SK-N-SH (cell line): ENCODE results near the gene ZSCAN16. TPM values are rescaled to one million over a fixed set of nuclear protein-coding genes. Genes with fewer than 3 reads are reported as not detected.

Experiments
- CTCF ChIA-PET: fragments of 300-600, 350-600 bp; formaldehyde crosslinking; extraction: SDS; loops from one replicate; lab custom pipeline; 2021; lab: Yijun Ruan, JAX
- POLR2A ChIA-PET: fragments of 350-600 bp; sonication (Branson Sonifier 250); formaldehyde crosslinking; extraction: SDS; loops from one replicate; lab custom pipeline; 2020; ENCODE audit warnings: antibody characterized with exemption, inconsistent platforms; lab: Yijun Ruan, JAX
- DNase-seq: peaks from one replicate; pipeline ENCODE4 v3.0.0; 2012
- H2AFZ ChIP-seq: fragments of 200-600 bp; sonication (generic); 2 replicates; pipeline ENCODE4 v1.8.1; 2016; ENCODE audit warnings: antibody characterized with exemption, mild to moderate bottlenecking, low read depth
- H3F3A ChIP-seq: fragments of 200-600 bp; sonication (generic); replicated peaks from 2 replicates; pipeline ENCODE3; 2016; ENCODE audit warnings: antibody characterized with exemption, mild to moderate bottlenecking; ENCODE audit not compliant: insufficient read depth
- H3K27ac ChIP-seq, 2 experiments: fragments of 200-500 bp in 1 of 2; fragments of 200-600 bp in 1 of 2; sonication (Bioruptor generic) in 1 of 2; sonication (generic), shearing (Covaris generic) in 1 of 2; 2 replicates each; pipeline versions ENCODE4 v1.5.1 to v1.6.1; 2014 to 2016; ENCODE audit warnings: low read depth in 2 of 2, inconsistent platforms in 1 of 2, low read length in 1 of 2, mild to moderate bottlenecking in 1 of 2, mixed read lengths in 1 of 2
- H3K27me3 ChIP-seq: fragments of 200-600 bp; sonication (generic), shearing (Covaris generic); 2 replicates; pipeline ENCODE4 v1.6.1; 2016; ENCODE audit warnings: mixed run types; ENCODE audit not compliant: insufficient read depth
- H3K36me3 ChIP-seq, 2 experiments: fragments of 200-500 bp in 1 of 2; fragments of 200-600 bp in 1 of 2; sonication (Bioruptor generic) in 1 of 2; sonication (generic) in 1 of 2; replicated peaks in 1 of 2; 2 replicates each; pipeline versions ENCODE3 to v1.5.1; 2014 to 2016; ENCODE audit warnings: low read length in 1 of 2, mild to moderate bottlenecking in 1 of 2; ENCODE audit not compliant: insufficient read depth in 2 of 2, control insufficient read depth in 1 of 2
- H3K4me1 ChIP-seq, 2 experiments: fragments of 200-500 bp in 1 of 2; fragments of 200-600 bp in 1 of 2; sonication (Bioruptor generic) in 1 of 2; sonication (generic), shearing (Covaris generic) in 1 of 2; 2 replicates each; pipeline versions ENCODE4 v1.5.1 to v1.6.1; 2014 to 2016; ENCODE audit warnings: low read depth in 1 of 2, low read length in 1 of 2, mixed run types in 1 of 2; ENCODE audit not compliant: insufficient read depth in 2 of 2, control insufficient read depth in 1 of 2
- H3K4me2 ChIP-seq: fragments of 200-600 bp; sonication (generic), shearing (Covaris generic); 2 replicates; pipeline ENCODE4 v1.6.1; 2017; ENCODE audit warnings: mixed run types
- H3K4me3 ChIP-seq, 2 experiments: fragments of 200-500 bp in 1 of 2; fragments of 200-600 bp in 1 of 2; sonication (Bioruptor generic) in 1 of 2; sonication (generic), shearing (Covaris generic) in 1 of 2; 2 replicates each; pipeline versions ENCODE4 v1.5.1 to v1.8.1; 2014 to 2016; ENCODE audit warnings: low read depth in 2 of 2, inconsistent platforms in 1 of 2, low read length in 1 of 2, mild to moderate bottlenecking in 1 of 2, mixed read lengths in 1 of 2, moderate library complexity in 1 of 2
- H3K79me2 ChIP-seq: fragments of 200-600 bp; sonication (generic); 2 replicates; pipeline ENCODE4 v1.8.1; 2017; ENCODE audit warnings: mild to moderate bottlenecking; ENCODE audit not compliant: insufficient read depth
- H3K9ac ChIP-seq: fragments of 200-600 bp; sonication (generic); 2 replicates; pipeline ENCODE4 v1.6.1; 2017; ENCODE audit warnings: mixed run types
- H3K9me2 ChIP-seq: fragments of 200-600 bp; sonication (generic); 2 replicates; pipeline ENCODE4 v1.6.1; 2017; ENCODE audit warnings: mixed run types
- H3K9me3 ChIP-seq: fragments of 200-600 bp; sonication (generic); 2 replicates; pipeline ENCODE4 v1.6.1; 2017; ENCODE audit warnings: mixed run types, mild to moderate bottlenecking, moderate library complexity
- H4K20me1 ChIP-seq: fragments of 200-600 bp; sonication (generic); 2 replicates; pipeline ENCODE4 v1.6.1; 2017; ENCODE audit warnings: mild to moderate bottlenecking, mixed run types; ENCODE audit not compliant: insufficient read depth
- CHD2 ChIP-seq: fragments of 150-350 bp; IDR thresholded peaks from 2 replicates; pipeline ENCODE4 v1.6.1; 2018; ENCODE audit warnings: low read length; ENCODE audit not compliant: partially characterized antibody
- CTCF ChIP-seq: fragments of 200-600 bp; sonication (generic); IDR thresholded peaks from 2 replicates; pipeline ENCODE4 v1.6.1; 2017; ENCODE audit warnings: antibody characterized with exemption, mild to moderate bottlenecking, moderate library complexity
- ELF1 ChIP-seq: IDR thresholded peaks from 2 replicates; pipeline ENCODE4 v1.4.0; 2012
- EP300 ChIP-seq, 2 experiments: IDR thresholded peaks; 2 replicates each; pipeline versions ENCODE4 v1.4.0 to v1.6.1; 2012; ENCODE audit warnings: borderline replicate concordance in 1 of 2, low read depth in 1 of 2, low read length in 1 of 2
- EZH2phosphoT487 ChIP-seq: fragments of 200-600 bp; sonication (generic); IDR thresholded peaks from 2 replicates; pipeline ENCODE4 v1.6.1; 2017; ENCODE audit warnings: low read depth, mixed run types, mild to moderate bottlenecking, antibody characterized with exemption, moderate library complexity, borderline replicate concordance
- FOSL2 ChIP-seq: IDR thresholded peaks from 2 replicates; pipeline ENCODE4 v1.4.0; 2012; ENCODE audit warnings: low read depth, mild to moderate bottlenecking, moderate library complexity, borderline replicate concordance
- FOXJ3 ChIP-seq: sonication (generic); formaldehyde crosslinking; IDR thresholded peaks from 2 replicates; pipeline ENCODE4 v1.5.1; 2020; ENCODE audit warnings: mild to moderate bottlenecking, missing genetic modification reagents
- FOXM1 ChIP-seq: IDR thresholded peaks from 2 replicates; pipeline ENCODE4 v1.4.0; 2012; ENCODE audit warnings: low read depth, mild to moderate bottlenecking
- GABPA ChIP-seq: IDR thresholded peaks from 2 replicates; pipeline ENCODE4 v1.4.0; 2012; ENCODE audit warnings: low read depth, mild to moderate bottlenecking
- GATA2 ChIP-seq: sonication (generic); formaldehyde crosslinking; IDR thresholded peaks from 2 replicates; pipeline ENCODE4 v1.5.0; 2020; ENCODE audit warnings: mild to moderate bottlenecking, missing genetic modification reagents
- JUND ChIP-seq: IDR thresholded peaks from 2 replicates; pipeline ENCODE4 v1.4.0; 2012
- MEF2A ChIP-seq: IDR thresholded peaks from 2 replicates; pipeline ENCODE4 v1.4.0; 2012; ENCODE audit warnings: low read depth, borderline replicate concordance
- MXI1 ChIP-seq: IDR thresholded peaks from 2 replicates; pipeline ENCODE4 v1.6.1; 2012; ENCODE audit warnings: mild to moderate bottlenecking, low read depth, low read length, improper control_type of control experiment
- NFIC ChIP-seq: IDR thresholded peaks from 2 replicates; pipeline ENCODE4 v1.4.0; 2012; ENCODE audit warnings: borderline replicate concordance
- NRF1 ChIP-seq: IDR thresholded peaks from 2 replicates; pipeline ENCODE4 v1.6.1; 2012; ENCODE audit warnings: low read depth, mild to moderate bottlenecking, low read length
- POLR2AphosphoS5 ChIP-seq: IDR thresholded peaks from 2 replicates; pipeline ENCODE4 v1.6.1; 2012; ENCODE audit warnings: low read depth, low read length
- RAD21 ChIP-seq: IDR thresholded peaks from 2 replicates; pipeline ENCODE4 v1.6.1; 2012; ENCODE audit warnings: mild to moderate bottlenecking, low read length
- RCOR1 ChIP-seq: fragments of 150-350 bp; IDR thresholded peaks from 2 replicates; pipeline ENCODE4 v1.6.1; 2017; ENCODE audit warnings: antibody characterized with exemption, low read length
- RFX5 ChIP-seq: IDR thresholded peaks from 2 replicates; pipeline ENCODE4 v1.6.1; 2012; ENCODE audit warnings: mild to moderate bottlenecking, improper control_type of control experiment, low read length
- RXRA ChIP-seq: IDR thresholded peaks from 2 replicates; pipeline ENCODE4 v1.4.0; 2012; ENCODE audit warnings: low read depth, mild to moderate bottlenecking, borderline replicate concordance
- SIN3A ChIP-seq: IDR thresholded peaks from 2 replicates; pipeline ENCODE4 v1.6.1; 2012; ENCODE audit warnings: low read depth, mild to moderate bottlenecking, low read length, moderate library complexity, borderline replicate concordance
- SMC3 ChIP-seq: IDR thresholded peaks from 2 replicates; pipeline ENCODE4 v1.6.1; 2012; ENCODE audit warnings: low read depth, low read length, improper control_type of control experiment
- TAF1 ChIP-seq: IDR thresholded peaks from 2 replicates; pipeline ENCODE4 v1.6.1; 2012; ENCODE audit warnings: low read depth, mild to moderate bottlenecking, low read length, moderate library complexity, borderline replicate concordance
- TCF12 ChIP-seq: IDR thresholded peaks from 2 replicates; pipeline ENCODE4 v1.4.0; 2012
- TEAD4 ChIP-seq: IDR thresholded peaks from 2 replicates; pipeline ENCODE4 v1.4.0; 2012; ENCODE audit warnings: mild to moderate bottlenecking, borderline replicate concordance; ENCODE audit not compliant: insufficient read depth
- YY1 ChIP-seq: IDR thresholded peaks from 2 replicates; pipeline ENCODE4 v1.4.0; 2012; ENCODE audit warnings: low read depth, mild to moderate bottlenecking
- WGBS: methylation state at CpG from one replicate; pipeline ENCODE4 v1.1.6; 2017; ENCODE audit warnings: low lambda C conversion rate; 5-methylcytosine and 5-hydroxymethylcytosine counted together
- polyA plus RNA-seq, 3 experiments: library from polyadenylated mRNA; depleted of rRNA; stranded (reverse); fragments of >200 nt; gene quantifications; 2 replicates each; pipeline ENCODE4 v1.2.3, GENCODE V29; 2012
- TF ChIP-seq, protein P1 (sequence below): fragments of 150-350 bp; IDR thresholded peaks from 2 replicates; pipeline ENCODE4 v1.6.1; 2016; ENCODE audit warnings: mild to moderate bottlenecking, low read depth, low read length
- TF ChIP-seq, protein P2 (sequence below): IDR thresholded peaks from 2 replicates; pipeline ENCODE4; 2012
- TF ChIP-seq, protein P3 (sequence below): IDR thresholded peaks from 2 replicates; pipeline ENCODE4 v1.4.0; 2012; ENCODE audit warnings: low read depth
- TF ChIP-seq, protein P4 (sequence below): IDR thresholded peaks from 2 replicates; pipeline ENCODE4 v1.4.0; 2012; ENCODE audit warnings: low read depth, borderline replicate concordance

The ZSCAN16 gene
- polyA plus RNA-seq, 1 of the 3 experiments (the other 2 are of a cell fraction): 3.7 TPM

- DNase-seq: peak; percentile 87
- Histone ChIP-seq H3K36me3 (peaks cover 23 to 26% of the 10 kb centered on the region in 2 experiments), H4K20me1 (no peaks in the 10 kb centered on the region), H3K4me1 (peaks cover 0 to 6% of the 10 kb centered on the region in 2 experiments; a peak in 1 of 4 replicates), H3K27ac (peak overlapping the region in 1 of 2 experiments; percentile 78; a peak in 2 of 4 replicates), H3F3A (peaks cover 11% of the 10 kb centered on the region), H3K79me2 (no peaks in the 10 kb centered on the region), H3K9me2 (no peaks in the 10 kb centered on the region), H2AFZ (peak overlapping the region; percentile 88), H3K4me3 (peak overlapping the region; percentile 61 to 70), H3K9ac (peak overlapping the region; percentile 46), H3K27me3 (no peaks in the 10 kb centered on the region), H3K9me3 (no peaks in the 10 kb centered on the region), H3K4me2 (peak overlapping the region; percentile 78)
- ChIA-PET CTCF (interaction anchor here (0.7 to 1.4 kb wide), 4 partner anchors 12 to 194 kb away, joined by 3 to 7 read pairs (median 4); no protein-coding TSS in a partner anchor), POLR2A (interaction anchor here (0.6 to 1.2 kb wide), 5 partner anchors 9 to 57 kb away, joined by 3 to 7 read pairs (median 4); partner anchors contain the start of gene ZKSCAN8)
- WGBS: 13% methylated on average over 18 of the region's 32 CpGs
- TF ChIP-seq SIN3A: peak; percentile 38; the same call in 1 of the 2 replicates
- peak; percentile 51; the same call in 1 of the 2 replicates for TF ChIP-seq MXI1
- no peak for TF ChIP-seq MEF2A
- TF ChIP-seq, protein P1, sequence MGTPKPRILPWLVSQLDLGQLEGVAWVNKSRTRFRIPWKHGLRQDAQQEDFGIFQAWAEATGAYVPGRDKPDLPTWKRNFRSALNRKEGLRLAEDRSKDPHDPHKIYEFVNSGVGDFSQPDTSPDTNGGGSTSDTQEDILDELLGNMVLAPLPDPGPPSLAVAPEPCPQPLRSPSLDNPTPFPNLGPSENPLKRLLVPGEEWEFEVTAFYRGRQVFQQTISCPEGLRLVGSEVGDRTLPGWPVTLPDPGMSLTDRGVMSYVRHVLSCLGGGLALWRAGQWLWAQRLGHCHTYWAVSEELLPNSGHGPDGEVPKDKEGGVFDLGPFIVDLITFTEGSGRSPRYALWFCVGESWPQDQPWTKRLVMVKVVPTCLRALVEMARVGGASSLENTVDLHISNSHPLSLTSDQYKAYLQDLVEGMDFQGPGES: no peak
- TF ChIP-seq NFIC: no peak
- no peak for TF ChIP-seq TCF12
- TF ChIP-seq EZH2phosphoT487: no peak
- no peak for TF ChIP-seq EP300 (IDR thresholded peaks at IDR 0.05; ENCODE audit: borderline replicate concordance in 1 of 2, low read depth in 1 of 2, low read length in 1 of 2)
- TF ChIP-seq GATA2 (CRISPR knock-in tag): no peak
- TF ChIP-seq CTCF: no peak
- TF ChIP-seq POLR2AphosphoS5: peak; percentile 97
- no peak for TF ChIP-seq FOXJ3
- no peak for TF ChIP-seq CHD2
- no peak for TF ChIP-seq JUND
- TF ChIP-seq, protein P2, sequence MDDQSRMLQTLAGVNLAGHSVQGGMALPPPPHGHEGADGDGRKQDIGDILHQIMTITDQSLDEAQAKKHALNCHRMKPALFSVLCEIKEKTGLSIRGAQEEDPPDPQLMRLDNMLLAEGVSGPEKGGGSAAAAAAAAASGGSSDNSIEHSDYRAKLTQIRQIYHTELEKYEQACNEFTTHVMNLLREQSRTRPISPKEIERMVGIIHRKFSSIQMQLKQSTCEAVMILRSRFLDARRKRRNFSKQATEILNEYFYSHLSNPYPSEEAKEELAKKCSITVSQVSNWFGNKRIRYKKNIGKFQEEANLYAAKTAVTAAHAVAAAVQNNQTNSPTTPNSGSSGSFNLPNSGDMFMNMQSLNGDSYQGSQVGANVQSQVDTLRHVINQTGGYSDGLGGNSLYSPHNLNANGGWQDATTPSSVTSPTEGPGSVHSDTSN: no peak
- TF ChIP-seq YY1: no peak
- no peak; the same call in 1 of the 2 replicates for TF ChIP-seq RCOR1
- TF ChIP-seq, protein P3, sequence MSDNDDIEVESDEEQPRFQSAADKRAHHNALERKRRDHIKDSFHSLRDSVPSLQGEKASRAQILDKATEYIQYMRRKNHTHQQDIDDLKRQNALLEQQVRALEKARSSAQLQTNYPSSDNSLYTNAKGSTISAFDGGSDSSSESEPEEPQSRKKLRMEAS: peak; percentile 54; the same call in 1 of the 2 replicates
- no peak for TF ChIP-seq FOSL2
- no peak for TF ChIP-seq TEAD4
- TF ChIP-seq ELF1: peak; percentile 51; the same call in 1 of the 2 replicates
- TF ChIP-seq, protein P4, sequence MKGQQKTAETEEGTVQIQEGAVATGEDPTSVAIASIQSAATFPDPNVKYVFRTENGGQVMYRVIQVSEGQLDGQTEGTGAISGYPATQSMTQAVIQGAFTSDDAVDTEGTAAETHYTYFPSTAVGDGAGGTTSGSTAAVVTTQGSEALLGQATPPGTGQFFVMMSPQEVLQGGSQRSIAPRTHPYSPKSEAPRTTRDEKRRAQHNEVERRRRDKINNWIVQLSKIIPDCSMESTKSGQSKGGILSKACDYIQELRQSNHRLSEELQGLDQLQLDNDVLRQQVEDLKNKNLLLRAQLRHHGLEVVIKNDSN: no peak
- peak; percentile 88 for TF ChIP-seq GABPA
- no peak for TF ChIP-seq RXRA
- TF ChIP-seq RFX5: no peak
- no peak for TF ChIP-seq NRF1
- TF ChIP-seq RAD21: no peak
- TF ChIP-seq SMC3: no peak
- TF ChIP-seq FOXM1: no peak
- TF ChIP-seq TAF1: peak; percentile 78; the same call in 1 of the 2 replicates
These were observed 37.1 kb downstream of the ZSCAN16 start for GRCh38 chr6:28161410-28162079.
